ENCODE results near the gene SBDS.
"Not testable (repeated sequence)": the region's sequence is repeated elsewhere in the genome, so short reads cannot be mapped to it uniquely, and the experiment has no call there.

GRCh38 chr7:67017971-67018370 is 22.6 kb upstream of the SBDS start:
- TF ChIP-seq CTCF, POLR2A, EP300 (IDR thresholded peaks at IDR 0.05): not testable (repeated sequence)
